ENCODE measurements around the gene KCNQ4.

Gene KCNQ4

GRCh38 chr1:40760984-40761383, 22.6 kb upstream of the KCNQ4 start:
- no peaks in the 10 kb centered on the region for H4K20me1 ChIP-seq (ENCODE audit: insufficient read depth, low read length)
- H3K27me3 ChIP-seq (ENCODE audit: low read depth, low read length): no peaks in the 10 kb centered on the region
- peaks cover 25% of the 10 kb centered on the region for H3K4me1 ChIP-seq (ENCODE audit: low read length)
- no peak overlapping the region for H3K27ac ChIP-seq (ENCODE audit: low read length)
- H2AFZ ChIP-seq (ENCODE audit: low read depth, low read length): no peak overlapping the region
- no peak overlapping the region for H3K4me3 ChIP-seq (ENCODE audit: low read length)
- no peaks in the 10 kb centered on the region for H3K9me3 ChIP-seq (ENCODE audit: insufficient read depth, low read length)
- no peak overlapping the region for H3K4me2 ChIP-seq (ENCODE audit: low read length)
- TF ChIP-seq EZH2phosphoT487 (IDR thresholded peaks at IDR 0.05; ENCODE audit: low read depth) (no peak), CTCF (IDR thresholded peaks at IDR 0.05; ENCODE audit: low read depth, low read length) (no peak)
- peaks cover 43% of the 10 kb centered on the region for H3K36me3 ChIP-seq (replicated peaks; ENCODE audit: low read depth, low read length)
- no peak overlapping the region for H3K9ac ChIP-seq (ENCODE audit: low read length)
- H3K79me2 ChIP-seq (ENCODE audit: low read length): no peaks in the 10 kb centered on the region

- Histone ChIP-seq H3K27ac (ENCODE audit: low read length) (no peak overlapping the region), H3K4me2 (ENCODE audit: low read length) (no peak overlapping the region), H3K4me1 (ENCODE audit: low read length) (peaks cover 25% of the 10 kb centered on the region), H3K27me3 (ENCODE audit: low read depth, low read length) (no peaks in the 10 kb centered on the region), H3K9me3 (ENCODE audit: insufficient read depth, low read length) (no peaks in the 10 kb centered on the region), H3K4me3 (ENCODE audit: low read length) (no peak overlapping the region), H3K9ac (ENCODE audit: low read length) (no peak overlapping the region), H2AFZ (ENCODE audit: low read depth, low read length) (no peak overlapping the region), H4K20me1 (ENCODE audit: insufficient read depth, low read length) (no peaks in the 10 kb centered on the region), H3K79me2 (ENCODE audit: low read length) (no peaks in the 10 kb centered on the region), H3K36me3 (replicated peaks; ENCODE audit: low read depth, low read length) (peaks cover 42% of the 10 kb centered on the region)
- no peak for TF ChIP-seq EZH2phosphoT487 (IDR thresholded peaks at IDR 0.05; ENCODE audit: low read depth)
These were observed 21.3 kb upstream of the KCNQ4 start for GRCh38 chr1:40762144-40762923.

- peak overlapping the region; percentile 72 for H3K4me2 ChIP-seq (ENCODE audit: low read length)
- no peaks in the 10 kb centered on the region for H4K20me1 ChIP-seq (ENCODE audit: insufficient read depth, low read length)
- H2AFZ ChIP-seq (ENCODE audit: low read depth, low read length): no peak overlapping the region
- no peaks in the 10 kb centered on the region for H3K27me3 ChIP-seq (ENCODE audit: low read depth, low read length)
- peaks cover 33% of the 10 kb centered on the region for H3K36me3 ChIP-seq (replicated peaks; ENCODE audit: low read depth, low read length)
- H3K27ac ChIP-seq (ENCODE audit: low read length): peak overlapping the region; percentile 54
- peak overlapping the region; percentile 13; the same call in 1 of the 2 replicates for H3K9ac ChIP-seq (ENCODE audit: low read length)
- peak overlapping the region; percentile 40; the same call in 1 of the 2 replicates for H3K4me3 ChIP-seq (ENCODE audit: low read length)
- no peaks in the 10 kb centered on the region for H3K79me2 ChIP-seq (ENCODE audit: low read length)
- H3K9me3 ChIP-seq (ENCODE audit: insufficient read depth, low read length): no peaks in the 10 kb centered on the region
- H3K4me1 ChIP-seq (ENCODE audit: low read length): peaks cover 25% of the 10 kb centered on the region
- no peak for TF ChIP-seq CTCF (IDR thresholded peaks at IDR 0.05; ENCODE audit: low read depth, low read length)
- TF ChIP-seq EZH2phosphoT487 (IDR thresholded peaks at IDR 0.05; ENCODE audit: low read depth): no peak
These were observed 19.6 kb upstream of the KCNQ4 start for GRCh38 chr1:40763742-40764532.

- Histone ChIP-seq H3K4me1 (ENCODE audit: low read length) (peaks cover 25% of the 10 kb centered on the region), H3K27me3 (ENCODE audit: low read depth, low read length) (no peaks in the 10 kb centered on the region), H3K36me3 (replicated peaks; ENCODE audit: low read depth, low read length) (peaks cover 36% of the 10 kb centered on the region), H2AFZ (ENCODE audit: low read depth, low read length) (no peak overlapping the region), H4K20me1 (ENCODE audit: insufficient read depth, low read length) (no peaks in the 10 kb centered on the region), H3K4me3 (ENCODE audit: low read length) (no peak overlapping the region), H3K4me2 (ENCODE audit: low read length) (no peak overlapping the region), H3K9ac (ENCODE audit: low read length) (no peak overlapping the region), H3K9me3 (ENCODE audit: insufficient read depth, low read length) (no peaks in the 10 kb centered on the region), H3K79me2 (ENCODE audit: low read length) (no peaks in the 10 kb centered on the region), H3K27ac (ENCODE audit: low read length) (no peak overlapping the region)
- TF ChIP-seq EZH2phosphoT487 (IDR thresholded peaks at IDR 0.05; ENCODE audit: low read depth): no peak
- TF ChIP-seq CTCF (IDR thresholded peaks at IDR 0.05; ENCODE audit: low read depth, low read length): no peak
These were observed 18.6 kb upstream of the KCNQ4 start for GRCh38 chr1:40764981-40765380.
